RCC 7860 (cell line): Measurements from ENCODE around the gene NR2F1.
"Not testable (repeated sequence)": the region's sequence is repeated elsewhere in the genome, so short reads cannot be mapped to it uniquely, and the experiment has no call there.

Source experiments
- DNase-seq: peaks from one replicate; pipeline ENCODE4 v3.0.0-alpha.2; 2015; ENCODE audit warnings: low spot score
- FAIRE-seq: peaks from 2 replicates; lab custom pipeline; 2012; peaks lifted over from hg19 to GRCh38; lab: Jason Lieb, UNC

Gene NR2F1

DNA sequence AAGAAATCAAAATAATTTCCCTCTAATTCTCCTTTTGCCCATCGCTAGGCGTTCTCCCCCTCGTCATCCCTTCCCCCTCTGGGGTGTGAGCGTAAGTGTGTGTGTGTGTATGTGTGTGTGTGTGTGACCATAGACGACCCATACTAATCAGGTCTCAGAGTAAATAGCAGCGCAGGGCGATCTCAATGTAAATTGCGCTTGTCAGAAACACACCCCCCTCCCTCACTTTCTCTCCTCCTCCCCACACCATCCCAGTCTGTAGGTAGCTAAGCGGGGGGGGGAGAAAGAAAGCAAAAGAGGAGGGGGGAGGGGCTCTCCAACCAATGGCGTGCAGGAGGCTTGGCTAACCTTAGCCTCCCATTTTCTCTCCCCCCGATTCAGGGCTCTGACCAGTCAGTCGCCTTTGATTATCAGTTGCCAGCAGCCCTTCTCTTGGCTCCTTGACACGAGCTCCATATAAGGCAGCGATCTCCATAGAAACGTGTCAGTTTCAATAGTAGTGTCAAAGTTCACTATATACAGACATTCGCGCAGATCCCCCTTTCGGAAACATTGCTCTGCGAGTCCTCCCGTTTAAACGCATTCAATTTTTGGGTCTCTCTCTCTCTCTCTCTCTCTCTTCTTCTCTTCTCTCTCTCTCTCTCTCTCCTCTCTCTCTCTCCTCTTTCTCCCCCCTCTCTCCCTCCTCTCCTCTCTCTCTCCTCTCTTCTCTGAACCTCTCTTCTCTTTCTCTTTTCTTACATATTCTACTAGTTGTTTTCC is at the start of gene NR2F1:
Gene NR2F1, plus strand, starts transcription at position 546 of the 762 bp plus-strand sequence. CDS start 1,802 bp downstream, outside the sequence.
- FAIRE-seq = no peak
- peak; percentile 69 for DNase-seq

DNA sequence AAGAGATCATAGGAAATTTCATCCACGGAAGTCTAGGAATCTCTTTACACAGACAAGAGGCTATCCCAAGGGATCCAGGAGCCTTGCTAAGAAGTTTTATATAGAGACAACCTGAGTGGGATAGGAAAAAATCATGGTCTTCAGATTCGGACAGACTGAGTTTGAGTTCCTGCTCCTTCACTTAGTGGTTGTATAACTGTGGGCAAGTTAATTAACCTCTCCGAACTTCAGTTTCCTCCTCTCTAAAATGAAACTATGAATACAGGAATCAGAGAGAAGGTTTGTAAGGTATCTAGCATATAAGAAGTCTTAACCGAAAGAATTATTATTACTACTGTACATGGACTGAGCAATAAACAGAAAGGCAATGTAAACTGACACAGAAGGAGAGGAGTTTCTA is 37.1 kb upstream of the NR2F1 start:
- DNase-seq (no peak), FAIRE-seq (no peak)

GRCh38 chr5:93549594-93549993 is 33.4 kb upstream of the NR2F1 start:
- FAIRE-seq, DNase-seq: not testable (repeated sequence)

GRCh38 chr5:93557021-93557604 is 25.9 kb upstream of the NR2F1 start:
- DNase-seq = no peak
- no peak for FAIRE-seq

- FAIRE-seq = no peak
- DNase-seq = no peak
These were observed 16.9 kb upstream of the NR2F1 start for GRCh38 chr5:93566091-93566490.

DNA sequence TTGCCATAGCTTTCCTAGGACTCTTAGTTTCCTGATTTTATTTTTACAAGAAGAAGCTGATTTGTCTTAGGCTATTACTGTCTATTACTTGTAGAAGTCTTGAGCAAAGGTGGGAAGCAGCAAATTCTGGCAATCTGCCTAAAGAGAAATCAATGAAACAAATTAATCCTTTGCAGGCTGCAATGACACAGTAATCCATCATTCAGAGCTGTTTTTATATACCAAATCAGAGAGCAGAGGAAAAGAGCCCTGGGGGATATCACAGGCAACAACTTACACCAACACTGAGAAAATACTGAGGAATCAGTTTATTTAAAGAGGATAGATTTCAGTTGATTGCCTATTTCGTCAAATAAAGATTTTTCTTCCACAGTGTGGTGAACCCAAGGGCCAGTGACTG is 15.6 kb upstream of the NR2F1 start:
- no peak for DNase-seq
- no peak for FAIRE-seq

DNA sequence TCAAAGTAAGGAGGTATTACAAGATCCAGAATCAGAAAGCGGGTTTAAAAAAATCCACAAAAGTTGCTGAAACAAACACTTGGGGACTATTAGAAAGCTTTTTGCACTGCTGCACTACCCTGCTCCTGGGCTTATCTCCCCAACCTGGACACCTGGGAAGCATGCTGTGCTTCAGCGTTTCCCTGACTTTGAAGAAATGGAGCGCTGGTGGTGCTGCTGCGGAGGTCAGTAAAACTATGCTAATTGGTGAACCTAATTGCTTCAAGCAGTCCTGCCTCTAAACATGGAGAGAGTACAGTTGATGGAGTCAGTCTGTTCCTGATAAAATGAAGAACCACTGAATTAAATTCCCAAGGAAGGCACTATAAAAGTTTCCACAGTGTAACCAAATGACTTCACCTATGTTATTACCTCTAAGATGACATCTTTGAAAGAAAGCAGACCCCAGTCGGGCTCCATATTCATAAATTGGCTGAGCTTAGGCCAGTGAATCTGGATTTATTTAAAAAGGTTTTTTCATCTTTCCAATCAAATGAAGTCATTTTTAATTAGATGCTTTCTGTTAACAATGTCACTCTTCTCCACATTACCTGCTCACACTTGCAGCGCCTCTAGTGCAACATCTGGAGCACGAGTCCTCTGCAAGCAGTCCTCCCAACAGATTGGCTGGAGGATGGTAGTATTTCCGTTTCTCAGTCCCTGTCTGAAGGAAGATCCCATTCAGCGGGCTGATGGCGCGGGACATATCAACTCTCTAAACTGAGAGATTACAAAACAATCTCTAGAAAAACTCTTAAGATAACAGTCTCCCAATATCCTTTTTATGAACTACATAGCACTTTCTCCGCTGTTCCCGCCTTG is 13.5 kb upstream of the NR2F1 start:
- FAIRE-seq (no peak), DNase-seq (no peak)

- DNase-seq = no peak
- FAIRE-seq = no peak
These were observed 12.5 kb upstream of the NR2F1 start for GRCh38 chr5:93570294-93571113.

DNA sequence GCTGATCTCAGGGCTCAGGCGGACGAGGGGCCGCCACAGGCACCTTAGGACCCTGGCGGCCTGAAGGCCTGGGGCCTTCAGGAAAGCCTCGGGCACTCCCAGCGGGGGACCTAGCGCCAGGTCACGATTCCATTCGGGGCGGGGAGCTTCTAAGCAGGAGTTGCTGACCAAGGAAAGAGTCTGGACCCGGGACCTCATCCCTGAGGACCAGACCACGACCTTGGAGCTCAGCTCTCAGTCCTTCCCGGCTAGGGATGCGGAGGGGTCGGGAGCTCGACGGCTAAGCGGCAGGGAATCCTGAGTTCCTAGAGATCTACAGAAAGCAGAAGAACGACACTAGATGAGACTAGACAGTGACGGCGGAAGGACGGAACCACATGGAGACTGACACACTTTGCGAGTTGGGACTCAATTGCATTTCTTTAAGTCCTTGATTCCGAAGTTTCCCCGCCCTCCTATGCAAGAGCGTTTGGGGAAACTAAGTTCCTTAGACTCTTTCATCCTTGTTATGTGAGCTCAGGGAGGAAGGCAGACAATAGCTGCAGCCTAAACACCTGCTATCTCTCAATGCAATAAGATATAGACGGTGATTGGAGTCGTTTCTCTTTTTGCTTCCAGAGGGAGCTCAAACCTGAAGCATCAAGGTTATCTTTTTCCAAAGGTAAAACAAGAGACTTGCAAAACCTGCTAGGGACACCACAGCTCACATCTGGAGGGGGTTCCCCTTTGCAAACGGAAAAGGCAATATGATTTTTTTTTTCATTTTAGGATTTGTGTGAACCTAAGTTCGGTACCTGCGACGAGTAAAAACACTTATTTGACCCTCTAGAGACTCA is 11.7 kb upstream of the NR2F1 start:
- DNase-seq = no peak
- FAIRE-seq = no peak

DNA sequence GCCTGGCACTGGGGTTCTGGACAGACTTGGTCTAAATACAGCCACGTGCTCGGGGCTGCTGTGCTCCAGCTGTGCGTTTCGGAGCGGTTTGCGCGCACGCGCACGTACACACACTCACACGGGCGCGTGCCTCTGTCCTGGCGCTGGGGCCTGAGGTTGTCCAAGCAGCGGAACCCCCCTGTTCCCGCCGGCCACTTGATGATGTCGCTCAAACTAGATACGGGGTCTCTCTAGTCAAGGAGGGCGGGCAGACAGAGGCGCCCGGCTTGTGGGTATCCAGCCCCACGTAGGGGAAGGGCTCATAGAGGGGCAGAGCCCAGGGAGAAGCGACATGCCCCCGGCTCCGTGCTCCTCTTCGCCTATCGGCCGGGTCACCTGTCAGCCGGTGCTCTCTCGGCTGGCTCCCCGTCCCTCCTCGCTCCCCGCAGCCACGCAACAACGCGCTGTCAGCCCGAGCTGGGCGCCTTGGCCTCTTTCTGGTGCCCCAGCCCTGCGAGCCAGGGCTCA is 10.9 kb upstream of the NR2F1 start:
- no peak for FAIRE-seq
- DNase-seq = no peak

DNA sequence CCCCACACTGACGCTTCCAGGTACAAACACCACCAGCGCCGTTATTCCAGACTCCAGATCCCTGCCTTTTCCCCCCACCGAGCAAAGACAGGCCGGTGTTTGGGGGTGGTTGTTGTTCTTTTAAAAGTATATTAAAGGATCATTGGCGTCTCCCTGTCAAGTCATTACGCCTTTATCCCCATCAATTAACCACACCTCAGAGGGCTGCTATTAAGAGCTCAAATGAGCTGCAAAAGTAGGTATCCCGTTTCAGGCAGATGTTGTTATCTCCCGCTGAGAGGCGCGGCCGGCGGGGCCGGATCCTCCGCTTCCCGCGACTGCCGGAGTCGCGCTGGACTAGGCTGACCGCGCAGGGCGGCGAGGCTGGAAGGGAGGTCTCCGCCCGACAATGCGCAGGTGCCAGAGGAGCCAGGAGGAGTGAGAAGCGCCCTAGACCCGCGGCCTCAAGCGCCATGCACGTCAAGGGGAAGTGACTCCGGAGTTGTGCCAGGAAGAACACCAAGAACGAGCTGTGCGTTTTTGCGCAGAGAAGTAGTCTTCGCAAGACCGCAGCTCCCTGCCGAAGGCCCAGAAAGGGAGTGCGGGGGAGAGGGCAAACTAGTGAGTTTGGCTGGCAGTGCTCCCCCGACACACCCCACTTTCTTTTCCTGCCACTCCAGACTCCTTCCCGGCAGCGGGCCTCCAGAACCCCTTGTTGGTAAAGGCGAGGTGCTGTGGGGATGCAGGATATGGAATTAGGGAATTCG is 10.2 kb upstream of the NR2F1 start:
- DNase-seq = no peak
- FAIRE-seq = no peak

DNA sequence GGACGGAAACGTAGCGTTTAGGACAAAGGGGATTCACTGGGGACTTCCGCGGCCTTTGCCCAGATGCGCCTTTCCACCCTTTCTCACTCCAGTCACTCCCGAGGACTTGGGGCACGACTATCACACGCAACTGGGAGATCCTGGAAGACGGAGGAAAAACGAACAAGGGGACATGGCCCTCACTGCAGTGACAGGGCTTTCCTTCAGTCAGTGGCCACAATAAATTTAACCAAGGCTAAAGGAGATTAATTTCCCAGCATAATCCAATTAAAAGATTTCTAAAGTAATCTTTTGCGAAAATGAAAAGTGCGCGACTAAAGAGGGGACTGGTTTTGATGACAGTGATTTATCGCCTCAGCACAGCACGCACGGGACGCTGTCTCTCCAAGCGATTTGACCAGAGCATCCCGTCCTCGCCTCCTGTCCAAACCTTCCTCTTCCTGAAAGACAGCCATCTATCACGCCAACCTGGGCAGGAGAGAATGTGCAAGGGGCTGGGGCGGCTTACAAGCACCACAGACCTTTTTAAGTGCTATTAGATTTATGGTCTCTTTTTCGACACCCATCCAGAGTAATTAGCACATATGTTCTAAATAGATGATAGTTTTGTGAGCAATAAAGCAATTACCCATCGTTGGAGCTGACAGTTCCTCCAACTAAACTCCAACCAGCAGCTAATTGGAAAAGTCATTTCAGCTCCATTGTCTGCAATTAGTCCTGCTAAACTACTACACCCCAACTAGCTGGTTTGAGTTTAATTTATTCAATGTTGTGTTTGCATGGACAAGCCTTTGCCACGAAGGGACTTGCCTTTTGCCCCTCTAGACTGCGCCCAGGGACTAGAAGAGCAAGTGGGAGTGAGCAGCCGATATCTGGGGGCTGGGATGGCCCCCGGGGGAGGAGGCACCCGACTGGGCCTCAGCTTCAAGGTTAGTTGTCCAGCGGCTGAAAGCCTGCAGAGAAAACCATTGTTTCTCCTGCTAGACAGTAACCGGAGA is 9.4 kb upstream of the NR2F1 start:
- no peak for FAIRE-seq
- DNase-seq = no peak

DNA sequence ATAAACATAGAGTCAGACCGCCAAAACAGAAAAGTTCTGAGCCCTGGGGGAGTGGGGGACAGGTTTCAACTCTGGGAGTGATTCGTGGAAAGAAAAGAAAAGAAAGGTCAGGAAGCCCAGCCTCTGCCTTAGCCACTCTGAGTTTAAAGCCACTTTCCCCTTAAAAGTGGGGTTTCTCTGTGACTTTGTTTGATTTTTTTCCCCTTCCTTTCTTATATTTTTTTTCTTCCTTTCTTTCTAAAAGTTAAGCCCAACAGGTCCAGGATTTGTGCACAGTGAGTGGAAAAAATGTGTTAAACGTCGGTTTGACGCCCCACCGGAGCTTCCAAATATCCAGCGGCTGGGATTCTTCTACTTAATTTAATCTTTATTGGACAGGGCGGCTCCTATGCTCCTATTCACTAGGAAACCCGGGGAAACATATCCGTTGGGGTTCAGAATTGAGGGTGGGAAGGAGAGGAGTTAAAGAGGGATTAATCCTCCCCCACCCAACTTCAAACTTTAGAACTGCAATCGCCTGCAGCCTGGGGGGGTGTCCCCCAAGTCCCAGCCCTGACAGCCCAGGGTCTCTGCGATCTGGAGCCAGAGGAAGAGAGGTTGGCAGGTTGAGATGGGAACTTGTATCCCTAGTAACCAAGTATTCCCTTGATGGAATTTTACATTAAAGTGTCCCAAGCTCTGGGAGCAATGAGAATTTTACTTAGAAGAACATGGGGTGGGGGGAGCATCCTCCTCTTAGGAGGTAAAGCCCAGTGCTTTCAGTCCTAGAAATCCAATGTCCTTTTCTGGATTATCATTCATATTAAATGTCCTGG is 8.3 kb upstream of the NR2F1 start:
- no peak for FAIRE-seq
- DNase-seq = no peak

GRCh38 chr5:93575461-93576414 is 7.3 kb upstream of the NR2F1 start:
- DNase-seq = no peak
- no peak for FAIRE-seq

- DNase-seq (no peak), FAIRE-seq (no peak)
These were observed 5.8 kb upstream of the NR2F1 start for GRCh38 chr5:93576994-93577853.
